ENCODE results near the gene SPRED1. TPM values are rescaled to one million over a fixed set of nuclear protein-coding genes. Genes with fewer than 3 reads are reported as not detected.

Gene SPRED1
- total RNA-seq, 1 donor from 2014 or later = 29.3 TPM

DNA sequence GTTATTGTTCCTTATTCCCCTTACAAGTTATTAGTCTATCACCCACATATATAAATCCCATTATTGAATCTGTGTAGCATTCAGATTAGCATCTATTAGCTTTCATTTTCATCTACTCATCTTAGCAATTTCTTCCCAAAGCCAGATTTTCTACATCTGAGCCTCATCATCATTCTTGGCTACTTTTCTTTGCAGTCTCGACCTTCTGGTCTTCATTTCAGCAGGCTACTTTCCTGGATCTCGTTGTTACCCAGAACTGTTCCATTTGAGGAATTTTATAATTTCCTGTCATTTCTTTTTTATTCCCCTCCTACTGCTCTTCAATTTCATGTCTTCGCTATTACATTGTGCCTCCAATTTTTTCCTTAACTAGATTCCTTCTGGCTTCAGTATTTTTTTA lies 51.8 kb downstream of the SPRED1 start:
- H3K4me3 Mint-ChIP-seq (ENCODE audit: unreplicated experiment) = no peak overlapping the region
- no peak for DNase-seq (ENCODE audit: low spot score)
- H3K4me1 Mint-ChIP-seq (ENCODE audit: unreplicated experiment) = peaks cover 15% of the 10 kb centered on the region
- H3K9me3 Mint-ChIP-seq (ENCODE audit: unreplicated experiment) = no peaks in the 10 kb centered on the region
- no peak overlapping the region for H3K27ac Mint-ChIP-seq (ENCODE audit: unreplicated experiment)
- H3K36me3 Mint-ChIP-seq (ENCODE audit: low read depth, unreplicated experiment) = peaks cover 6% of the 10 kb centered on the region
- peaks cover 2% of the 10 kb centered on the region for H3K27me3 Mint-ChIP-seq (ENCODE audit: unreplicated experiment)
- no peak for TF ChIP-seq CTCF (IDR thresholded peaks at IDR 0.05; ENCODE audit: unreplicated experiment)

DNA sequence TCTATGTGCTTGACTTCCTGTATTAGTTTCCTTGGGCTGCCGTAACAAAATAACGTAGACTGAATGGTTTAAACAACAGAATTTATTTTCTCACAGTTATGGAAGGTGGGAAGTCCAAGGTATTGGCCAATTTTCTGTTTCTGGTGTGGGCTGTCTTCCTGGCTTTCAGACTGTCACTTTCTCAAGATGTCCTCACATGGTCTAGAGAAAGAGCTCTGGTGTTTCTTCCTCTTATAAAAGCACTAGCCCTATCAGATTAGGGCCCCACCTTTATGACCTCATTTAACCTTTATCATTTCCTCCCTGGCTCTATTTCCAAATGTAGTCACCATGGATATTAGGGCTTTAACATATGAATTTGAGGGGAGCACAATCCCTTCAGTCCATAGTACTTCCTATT lies 54.6 kb downstream of the SPRED1 start:
- H3K4me1 Mint-ChIP-seq (ENCODE audit: unreplicated experiment) = peaks cover 15% of the 10 kb centered on the region
- peaks cover 16% of the 10 kb centered on the region for H3K36me3 Mint-ChIP-seq (ENCODE audit: low read depth, unreplicated experiment)
- peak overlapping the region; percentile 10 for H3K27ac Mint-ChIP-seq (ENCODE audit: unreplicated experiment)
- H3K4me3 Mint-ChIP-seq (ENCODE audit: unreplicated experiment) = no peak overlapping the region
- no peak for DNase-seq (ENCODE audit: low spot score)
- TF ChIP-seq CTCF (IDR thresholded peaks at IDR 0.05; ENCODE audit: unreplicated experiment) = no peak
- peaks cover 2% of the 10 kb centered on the region for H3K27me3 Mint-ChIP-seq (ENCODE audit: unreplicated experiment)
- H3K9me3 Mint-ChIP-seq (ENCODE audit: unreplicated experiment) = no peaks in the 10 kb centered on the region

DNA sequence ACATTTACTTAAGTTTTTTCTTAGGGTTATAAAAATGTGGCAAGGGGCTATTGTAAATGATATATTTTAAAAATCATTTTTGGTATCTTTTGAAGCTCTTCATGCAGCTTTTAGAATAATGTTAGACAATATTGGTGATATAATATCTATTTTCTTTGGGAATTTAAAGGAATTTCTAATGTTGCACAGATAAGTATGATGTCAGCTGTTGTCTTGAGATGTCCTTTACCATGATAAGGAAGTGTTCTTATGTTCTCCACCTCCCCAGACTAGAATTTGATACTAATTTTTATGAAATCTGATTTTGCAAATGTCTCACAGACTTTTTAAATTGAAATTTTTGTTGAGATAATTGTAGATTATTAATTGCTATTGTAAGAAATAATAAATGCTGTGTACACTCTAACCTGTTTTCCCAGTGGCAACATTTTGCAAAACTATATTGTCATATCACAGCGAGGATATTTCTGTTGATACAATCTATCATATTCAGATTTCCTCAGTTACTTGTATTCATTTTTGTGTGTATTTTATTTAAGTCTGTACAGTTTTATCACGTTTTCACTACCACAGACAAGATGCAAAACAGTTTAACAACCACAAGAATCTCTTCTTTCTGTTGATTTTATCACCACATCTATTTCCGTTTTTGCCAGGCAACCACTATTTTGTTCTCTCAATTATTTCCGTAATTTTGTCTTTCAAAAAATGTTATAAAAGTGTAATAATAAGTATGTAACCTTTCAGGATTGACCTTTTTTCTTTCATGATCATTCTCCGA lies 55.4 kb downstream of the SPRED1 start:
- Mint-ChIP-seq H3K27me3 (ENCODE audit: unreplicated experiment) (peaks cover 2% of the 10 kb centered on the region), H3K4me3 (ENCODE audit: unreplicated experiment) (no peak overlapping the region), H3K9me3 (ENCODE audit: unreplicated experiment) (no peaks in the 10 kb centered on the region), H3K4me1 (ENCODE audit: unreplicated experiment) (peaks cover 15% of the 10 kb centered on the region), H3K36me3 (ENCODE audit: low read depth, unreplicated experiment) (peaks cover 16% of the 10 kb centered on the region), H3K27ac (ENCODE audit: unreplicated experiment) (no peak overlapping the region)
- no peak for DNase-seq (ENCODE audit: low spot score)
- TF ChIP-seq CTCF (IDR thresholded peaks at IDR 0.05; ENCODE audit: unreplicated experiment) = no peak

GRCh38 chr15:38308797-38309196 lies 56.2 kb downstream of the SPRED1 start:
- no peak overlapping the region for H3K27ac Mint-ChIP-seq (ENCODE audit: unreplicated experiment)

More at GRCh38 chr15:38308797-38309196, 56.2 kb downstream of the SPRED1 start:
- Mint-ChIP-seq H3K9me3 (ENCODE audit: unreplicated experiment) (no peaks in the 10 kb centered on the region), H3K4me3 (ENCODE audit: unreplicated experiment) (no peak overlapping the region), H3K27me3 (ENCODE audit: unreplicated experiment) (peaks cover 2% of the 10 kb centered on the region), H3K36me3 (ENCODE audit: low read depth, unreplicated experiment) (peaks cover 16% of the 10 kb centered on the region), H3K4me1 (ENCODE audit: unreplicated experiment) (peaks cover 15% of the 10 kb centered on the region)
- DNase-seq (ENCODE audit: low spot score) = no peak
- no peak for TF ChIP-seq CTCF (IDR thresholded peaks at IDR 0.05; ENCODE audit: unreplicated experiment)
